ENCODE results near the gene POU2F3. TPM values are rescaled to one million over a fixed set of nuclear protein-coding genes. Genes with fewer than 3 reads are reported as not detected.

The POU2F3 gene
- total RNA-seq, 1 experiment from 2014 or later, result not detected

- Histone ChIP-seq H3K4me3 (ENCODE audit: low read depth in 2 of 2, low read length in 2 of 2) (peak overlapping the region; percentile 85 to 96), H3K27ac (ENCODE audit: low read length) (peak overlapping the region; percentile 91), H3K4me1 (ENCODE audit: control insufficient read depth, insufficient read depth, low read length) (peaks cover 53% of the 10 kb centered on the region), H3K9me3 (ENCODE audit: control insufficient read depth, insufficient read depth, low read depth, low read length) (no peaks in the 10 kb centered on the region), H3K36me3 (ENCODE audit: control insufficient read depth, insufficient read depth, low read length) (no peaks in the 10 kb centered on the region), H3K27me3 (ENCODE audit: control insufficient read depth, insufficient read depth, low read length) (no peaks in the 10 kb centered on the region)
- BruUV-seq (replicated peaks), result no TSS peak
- in situ Hi-C loops (cut with HindIII; ENCODE audit: low pct_unique_long_range_greater_than_20kb, low sequenced_read_pairs), result no loop called here
- intact Hi-C loops (cut with micrococcal nuclease; ENCODE audit: unreplicated experiment), result no loop called here
- ChIA-PET CTCF (no interaction called here), POLR2A (interaction anchor here (0.8 to 0.9 kb wide), 2 partner anchors 9 to 13 kb away, joined by 3 to 4 read pairs; no protein-coding TSS in a partner anchor)
- ATAC-seq, result 0 out of 2 replicates have a peak, but pooled peaks have one; percentile 10
- DNase-seq (ENCODE audit: low read depth, low spot score), result no peak
- TF ChIP-seq, protein P1, sequence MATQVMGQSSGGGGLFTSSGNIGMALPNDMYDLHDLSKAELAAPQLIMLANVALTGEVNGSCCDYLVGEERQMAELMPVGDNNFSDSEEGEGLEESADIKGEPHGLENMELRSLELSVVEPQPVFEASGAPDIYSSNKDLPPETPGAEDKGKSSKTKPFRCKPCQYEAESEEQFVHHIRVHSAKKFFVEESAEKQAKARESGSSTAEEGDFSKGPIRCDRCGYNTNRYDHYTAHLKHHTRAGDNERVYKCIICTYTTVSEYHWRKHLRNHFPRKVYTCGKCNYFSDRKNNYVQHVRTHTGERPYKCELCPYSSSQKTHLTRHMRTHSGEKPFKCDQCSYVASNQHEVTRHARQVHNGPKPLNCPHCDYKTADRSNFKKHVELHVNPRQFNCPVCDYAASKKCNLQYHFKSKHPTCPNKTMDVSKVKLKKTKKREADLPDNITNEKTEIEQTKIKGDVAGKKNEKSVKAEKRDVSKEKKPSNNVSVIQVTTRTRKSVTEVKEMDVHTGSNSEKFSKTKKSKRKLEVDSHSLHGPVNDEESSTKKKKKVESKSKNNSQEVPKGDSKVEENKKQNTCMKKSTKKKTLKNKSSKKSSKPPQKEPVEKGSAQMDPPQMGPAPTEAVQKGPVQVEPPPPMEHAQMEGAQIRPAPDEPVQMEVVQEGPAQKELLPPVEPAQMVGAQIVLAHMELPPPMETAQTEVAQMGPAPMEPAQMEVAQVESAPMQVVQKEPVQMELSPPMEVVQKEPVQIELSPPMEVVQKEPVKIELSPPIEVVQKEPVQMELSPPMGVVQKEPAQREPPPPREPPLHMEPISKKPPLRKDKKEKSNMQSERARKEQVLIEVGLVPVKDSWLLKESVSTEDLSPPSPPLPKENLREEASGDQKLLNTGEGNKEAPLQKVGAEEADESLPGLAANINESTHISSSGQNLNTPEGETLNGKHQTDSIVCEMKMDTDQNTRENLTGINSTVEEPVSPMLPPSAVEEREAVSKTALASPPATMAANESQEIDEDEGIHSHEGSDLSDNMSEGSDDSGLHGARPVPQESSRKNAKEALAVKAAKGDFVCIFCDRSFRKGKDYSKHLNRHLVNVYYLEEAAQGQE (IDR thresholded peaks at IDR 0.05; ENCODE audit: insufficient read depth in 1 of 2, low read depth in 2 of 2, low read length in 1 of 2), result no peak
- TF ChIP-seq CTCF (IDR thresholded peaks at IDR 0.05) (no peak), TCF7L2 (IDR thresholded peaks at IDR 0.05; ENCODE audit: low read depth, low read length) (no peak), SIN3A (IDR thresholded peaks at IDR 0.05; ENCODE audit: borderline replicate concordance, insufficient read depth, low read depth, low read length) (no peak), POLR2AphosphoS5 (IDR thresholded peaks at IDR 0.05; ENCODE audit: low read depth, low read length) (no peak; the same call in 1 of the 2 replicates)
Observed at GRCh38 chr11:120339394-120339890, 99.5 kb downstream of the POU2F3 start.

DNA sequence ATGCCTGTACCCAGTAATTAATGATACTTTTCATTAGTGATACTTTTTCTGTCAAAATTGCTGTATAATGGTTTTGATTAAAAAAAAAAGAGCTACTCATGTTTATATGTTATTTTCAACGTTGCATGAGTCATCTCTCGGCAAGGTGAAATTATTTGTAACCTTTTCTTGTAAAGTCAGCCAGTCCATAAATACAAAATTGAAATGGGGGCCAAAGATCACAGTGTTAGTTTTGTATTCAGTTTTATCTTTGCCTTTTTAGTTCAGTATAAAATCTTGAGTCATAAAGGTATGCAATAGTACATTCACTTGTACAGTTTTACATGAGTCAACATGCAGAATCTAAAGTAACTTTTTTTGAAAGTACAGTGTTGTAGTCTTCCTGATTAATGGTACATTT is 100.6 kb downstream of the POU2F3 start:
- Histone ChIP-seq H3K4me3 (ENCODE audit: low read depth in 2 of 2, low read length in 2 of 2) (peak overlapping the region in 1 of 2 experiments; percentile 85; a peak in 3 of 4 replicates), H3K36me3 (ENCODE audit: control insufficient read depth, insufficient read depth, low read length) (no peaks in the 10 kb centered on the region), H3K9me3 (ENCODE audit: control insufficient read depth, insufficient read depth, low read depth, low read length) (no peaks in the 10 kb centered on the region), H3K27ac (ENCODE audit: low read length) (peak overlapping the region; percentile 91), H3K27me3 (ENCODE audit: control insufficient read depth, insufficient read depth, low read length) (no peaks in the 10 kb centered on the region), H3K4me1 (ENCODE audit: control insufficient read depth, insufficient read depth, low read length) (peaks cover 53% of the 10 kb centered on the region)
- DNase-seq (ENCODE audit: low read depth, low spot score), result no peak
- BruUV-seq (replicated peaks), result no TSS peak
- POLR2A ChIA-PET, result no interaction called here
- no peak for TF ChIP-seq SIN3A (IDR thresholded peaks at IDR 0.05; ENCODE audit: borderline replicate concordance, insufficient read depth, low read depth, low read length)
- TF ChIP-seq, protein P1 (IDR thresholded peaks at IDR 0.05; ENCODE audit: insufficient read depth in 1 of 2, low read depth in 2 of 2, low read length in 1 of 2), result no peak
- TF ChIP-seq POLR2AphosphoS5 (IDR thresholded peaks at IDR 0.05; ENCODE audit: low read depth, low read length), result no peak
- TF ChIP-seq CTCF (IDR thresholded peaks at IDR 0.05), result no peak
- TF ChIP-seq TCF7L2 (IDR thresholded peaks at IDR 0.05; ENCODE audit: low read depth, low read length), result no peak
- no peak for ATAC-seq
- CTCF ChIA-PET, result no interaction called here
- intact Hi-C loops (cut with micrococcal nuclease; ENCODE audit: unreplicated experiment), result no loop called here
- in situ Hi-C loops (cut with HindIII; ENCODE audit: low pct_unique_long_range_greater_than_20kb, low sequenced_read_pairs), result no loop called here
